Uterus (tissue), 4 donors: ENCODE data around the gene RIMOC1. TPM values are rescaled to one million over a fixed set of nuclear protein-coding genes. Genes with fewer than 3 reads are reported as not detected.

Experiments used
- DNase-seq, 2 donors: peaks; one replicate each; pipeline ENCODE4 v3.0.0-alpha.2; 2019 to 2020
- H3K27ac ChIP-seq, 2 donors: fragments of 200-600 bp; sonication (generic); 1 replicate in 1 of 2; 2 replicates in 1 of 2; pipeline ENCODE4 v1.5.1; 2016 to 2018
- H3K27me3 ChIP-seq, 2 donors: fragments of 200-600 bp; sonication (generic); one replicate each; pipeline ENCODE4 v1.5.1; 2018 to 2019; ENCODE audit warnings: control low read depth in 1 of 2
- H3K36me3 ChIP-seq, 2 donors: fragments of 200-600 bp; sonication (generic); one replicate each; pipeline ENCODE4 v1.5.1; 2019; ENCODE audit warnings: control low read depth in 1 of 2
- H3K4me1 ChIP-seq, 2 donors: fragments of 200-600 bp; sonication (generic); one replicate each; pipeline ENCODE4 v1.5.1; 2018 to 2019; ENCODE audit warnings: control low read depth in 1 of 2
- H3K4me3 ChIP-seq, 2 donors: fragments of 200-600 bp; sonication (generic); 1 replicate in 1 of 2; 2 replicates in 1 of 2; pipeline ENCODE4 v1.5.1; 2018 to 2019; ENCODE audit warnings: mild to moderate bottlenecking in 1 of 2
- H3K9me3 ChIP-seq, 2 donors: fragments of 200-600 bp; sonication (generic); one replicate each; pipeline ENCODE4 v1.5.1; 2019; ENCODE audit warnings: control low read depth in 1 of 2
- intact Hi-C: fragments of 100-400 bp; cut with DNase I; formaldehyde crosslinking; loops from one replicate; pipeline ENCODE4 v1.15.1; 2023; ENCODE audit warnings: low total_unique reads
- total RNA-seq, 4 donors: library from RNA; depleted of rRNA in 3 of 4; stranded (reverse); fragments of >200 nt in 3 of 4; gene quantifications; one replicate each; pipeline versions ENCODE4 v1.1.0 to v1.2.4, GENCODE V29; 2014 to 2023
- TF ChIP-seq, protein P1 (sequence below), 4 experiments: fragments of 200-600 bp in 2 of 4; fragments of 450-650 bp in 2 of 4; sonication (generic) in 2 of 4; IDR thresholded peaks; one replicate each; pipeline ENCODE4 v1.5.1; 2016 to 2019; ENCODE audit warnings: antibody characterized with exemption in 4 of 4, mild to moderate bottlenecking in 2 of 4, moderate library complexity in 1 of 4
- donor health status: DM: yes; HTN: yes; CAD: no.

Gene RIMOC1
- total RNA-seq, 4 donors from 2014 or later, result 9.2 to 23.8 (median 22.6) TPM

DNA sequence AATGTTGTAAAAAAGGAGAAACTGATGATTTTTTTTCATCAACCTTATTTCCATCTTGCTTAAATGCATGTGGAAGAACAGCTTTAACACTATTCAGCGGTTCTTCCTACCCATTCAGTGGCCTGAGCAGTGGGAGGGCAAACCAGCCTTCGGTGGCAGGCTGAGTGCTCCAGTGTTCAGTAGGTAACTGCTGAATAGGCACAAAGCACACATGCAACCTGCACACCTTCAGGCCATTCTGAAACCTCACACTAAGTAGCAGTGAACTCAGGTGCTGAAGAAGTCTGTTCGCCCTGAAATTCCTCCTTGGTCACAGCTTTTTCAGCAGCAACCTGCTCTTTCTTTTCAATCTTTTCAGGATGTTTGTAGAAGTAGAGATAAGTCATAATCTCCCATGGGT is 47.1 kb downstream of the RIMOC1 start:
- no peaks in the 10 kb centered on the region for H3K36me3 ChIP-seq
- intact Hi-C loops, result no loop called here
- TF ChIP-seq, protein P1, sequence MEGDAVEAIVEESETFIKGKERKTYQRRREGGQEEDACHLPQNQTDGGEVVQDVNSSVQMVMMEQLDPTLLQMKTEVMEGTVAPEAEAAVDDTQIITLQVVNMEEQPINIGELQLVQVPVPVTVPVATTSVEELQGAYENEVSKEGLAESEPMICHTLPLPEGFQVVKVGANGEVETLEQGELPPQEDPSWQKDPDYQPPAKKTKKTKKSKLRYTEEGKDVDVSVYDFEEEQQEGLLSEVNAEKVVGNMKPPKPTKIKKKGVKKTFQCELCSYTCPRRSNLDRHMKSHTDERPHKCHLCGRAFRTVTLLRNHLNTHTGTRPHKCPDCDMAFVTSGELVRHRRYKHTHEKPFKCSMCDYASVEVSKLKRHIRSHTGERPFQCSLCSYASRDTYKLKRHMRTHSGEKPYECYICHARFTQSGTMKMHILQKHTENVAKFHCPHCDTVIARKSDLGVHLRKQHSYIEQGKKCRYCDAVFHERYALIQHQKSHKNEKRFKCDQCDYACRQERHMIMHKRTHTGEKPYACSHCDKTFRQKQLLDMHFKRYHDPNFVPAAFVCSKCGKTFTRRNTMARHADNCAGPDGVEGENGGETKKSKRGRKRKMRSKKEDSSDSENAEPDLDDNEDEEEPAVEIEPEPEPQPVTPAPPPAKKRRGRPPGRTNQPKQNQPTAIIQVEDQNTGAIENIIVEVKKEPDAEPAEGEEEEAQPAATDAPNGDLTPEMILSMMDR (IDR thresholded peaks at IDR 0.05), result no peak

More for the DNA sequence above, 47.1 kb downstream of the RIMOC1 start:
- no peaks in the 10 kb centered on the region for H3K4me1 ChIP-seq
- H3K9me3 ChIP-seq, result peaks cover 0 to 6% of the 10 kb centered on the region in 2 donors
- H3K27me3 ChIP-seq, result no peaks in the 10 kb centered on the region
- H3K27ac ChIP-seq, result no peak overlapping the region
- no peak for DNase-seq
- H3K4me3 ChIP-seq, result no peak overlapping the region

Other genes with a start within 250 kb of the RIMOC1 start
- gene OXCT1, start 33.9 kb upstream of the RIMOC1 start, total RNA-seq, result 10 to 100 TPM; 11.2 to 37.3 (median 27.0) TPM
- gene FBXO4, start 20.9 kb downstream of the RIMOC1 start, total RNA-seq, result 10 to 100 TPM in 3 of 4 donors, under 1 TPM in 1; 0.59 to 21.8 (median 15.5) TPM